ENCODE data around the gene MPHOSPH6. TPM values are rescaled to one million over a fixed set of nuclear protein-coding genes. Genes with fewer than 3 reads are reported as not detected.

MPHOSPH6 gene
- total and polyA plus RNA-seq, 8 donors = 6.1 to 31.9 (median 26.3) TPM; not detected in 1

GRCh38 chr16:82157836-82158235 is 12.2 kb downstream of the MPHOSPH6 start:
- H3K27ac ChIP-seq = peak overlapping the region in 4 of 5 donors; percentile 35 to 68 (median 50)
- WGBS, 5 donors = 76 to 85% (median 81%) methylated on average over 5 of the region's 5 CpGs
- TF ChIP-seq CTCF (IDR thresholded peaks at IDR 0.05) = no peak
- intact Hi-C loops (cut with DNase I; ENCODE audit: low total_unique reads) = no loop called here
- H3K9me3 ChIP-seq = no peaks in the 10 kb centered on the region
- H3K36me3 ChIP-seq = peaks cover 15 to 51% (median 36%) of the 10 kb centered on the region in 4 donors
- no peak for DNase-seq
- H3K27me3 ChIP-seq = no peaks in the 10 kb centered on the region
- peaks cover 0 to 7% (median 2%) of the 10 kb centered on the region in 4 donors for H3K4me1 ChIP-seq
- H3K4me3 ChIP-seq = no peak overlapping the region

- no peak for DNase-seq
- intact Hi-C loops (cut with DNase I; ENCODE audit: low total_unique reads) = no loop called here
- peak overlapping the region in 4 of 5 donors; percentile 35 to 68 (median 50) for H3K27ac ChIP-seq
These were observed 12.6 kb downstream of the MPHOSPH6 start for GRCh38 chr16:82157534-82157812.

GRCh38 chr16:82156761-82157533 is 13.1 kb downstream of the MPHOSPH6 start:
- peaks cover 6 to 46% (median 27%) of the 10 kb centered on the region in 4 donors for H3K36me3 ChIP-seq
- no peaks in the 10 kb centered on the region for H3K9me3 ChIP-seq
- H3K27ac ChIP-seq = peak overlapping the region in 2 of 5 donors; percentile 59 to 68
- intact Hi-C loops (cut with DNase I; ENCODE audit: low total_unique reads) = no loop called here
- no peak for DNase-seq
- no peak overlapping the region for H3K4me3 ChIP-seq
- H3K27me3 ChIP-seq = no peaks in the 10 kb centered on the region
- TF ChIP-seq POLR2AphosphoS5 (IDR thresholded peaks at IDR 0.05) = peak in 1 of 3 donors; percentile 19
- TF ChIP-seq EP300 (IDR thresholded peaks at IDR 0.05) = no peak
- no peak for TF ChIP-seq POLR2A (IDR thresholded peaks at IDR 0.05)
- peaks cover 0 to 10% (median 2%) of the 10 kb centered on the region in 4 donors for H3K4me1 ChIP-seq
- WGBS, 5 donors = 84 to 95% (median 91%) methylated on average over 14 of the region's 14 CpGs

More at GRCh38 chr16:82157534-82157812, 12.6 kb downstream of the MPHOSPH6 start:
- H3K4me1 ChIP-seq = peaks cover 0 to 8% (median 2%) of the 10 kb centered on the region in 4 donors
- H3K4me3 ChIP-seq = no peak overlapping the region
- no peaks in the 10 kb centered on the region for H3K9me3 ChIP-seq
- no peaks in the 10 kb centered on the region for H3K27me3 ChIP-seq
- H3K36me3 ChIP-seq = peaks cover 12 to 51% (median 32%) of the 10 kb centered on the region in 4 donors
- TF ChIP-seq CTCF (IDR thresholded peaks at IDR 0.05) (no peak), EP300 (IDR thresholded peaks at IDR 0.05) (no peak)
- WGBS, 5 donors = 60 to 83% (median 70%) methylated on average over 2 of the region's 2 CpGs

- Histone ChIP-seq H3K36me3 (peaks cover 5 to 41% (median 20%) of the 10 kb centered on the region in 4 donors), H3K4me3 (no peak overlapping the region), H3K27me3 (no peaks in the 10 kb centered on the region), H3K27ac (no peak overlapping the region), H3K9me3 (no peaks in the 10 kb centered on the region), H3K4me1 (peaks cover 0 to 8% (median 2%) of the 10 kb centered on the region in 4 donors)
- intact Hi-C loops (cut with DNase I; ENCODE audit: low total_unique reads) = no loop called here
- no peak for TF ChIP-seq POLR2AphosphoS5 (IDR thresholded peaks at IDR 0.05)
- no peak for TF ChIP-seq EP300 (IDR thresholded peaks at IDR 0.05)
- no peak for TF ChIP-seq POLR2A (IDR thresholded peaks at IDR 0.05)
- no peak for TF ChIP-seq CTCF (IDR thresholded peaks at IDR 0.05)
- peak in 1 of 2 donors; percentile 17 for DNase-seq
- WGBS, 5 donors = 81 to 85% (median 83%) methylated on average over 8 of the region's 8 CpGs
These were observed 17.3 kb downstream of the MPHOSPH6 start for GRCh38 chr16:82152641-82153112.

GRCh38 chr16:82152196-82152595 is 17.8 kb downstream of the MPHOSPH6 start:
- no peak for DNase-seq
- intact Hi-C loops (cut with DNase I; ENCODE audit: low total_unique reads) = no loop called here
- H3K27me3 ChIP-seq = no peaks in the 10 kb centered on the region
- peaks cover 9 to 46% (median 24%) of the 10 kb centered on the region in 4 donors for H3K36me3 ChIP-seq
- 74 to 97% (median 95%) methylated on average over 2 of the region's 2 CpGs for WGBS, 5 donors
- H3K4me3 ChIP-seq = no peak overlapping the region
- TF ChIP-seq CTCF (IDR thresholded peaks at IDR 0.05) (no peak), POLR2AphosphoS5 (IDR thresholded peaks at IDR 0.05) (no peak), POLR2A (IDR thresholded peaks at IDR 0.05) (no peak), EP300 (IDR thresholded peaks at IDR 0.05) (no peak)
- H3K9me3 ChIP-seq = no peaks in the 10 kb centered on the region
- H3K4me1 ChIP-seq = peaks cover 0 to 3% (median under 1%) of the 10 kb centered on the region in 4 donors
- H3K27ac ChIP-seq = no peak overlapping the region

Data from stomach (tissue), 9 donors.